NCI-H146 treated with DMSO at 0.1 percent for 48 hours (cell line): ENCODE data around the gene NECTIN4.

Experiments
- DNase-seq: peaks from one replicate; lab custom pipeline; 2025; ENCODE audit not compliant: unreplicated experiment; lab: John Stamatoyannopoulos, UW

The NECTIN4 gene

GRCh38 chr1:161061419-161061818, 27.9 kb downstream of the NECTIN4 start:
- DNase-seq, result no peak

GRCh38 chr1:161059293-161059692, 30.1 kb downstream of the NECTIN4 start:
- no peak for DNase-seq

- DNase-seq, result no peak
These were observed 34.6 kb downstream of the NECTIN4 start for GRCh38 chr1:161054805-161055204.

- no peak for DNase-seq
These were observed 35.1 kb downstream of the NECTIN4 start for GRCh38 chr1:161054232-161054631.

- no peak for DNase-seq
These were observed 36.5 kb downstream of the NECTIN4 start for GRCh38 chr1:161052899-161053298.

GRCh38 chr1:161051219-161051618, 38.1 kb downstream of the NECTIN4 start:
- DNase-seq, result no peak

- no peak for DNase-seq
These were observed 40.2 kb downstream of the NECTIN4 start for GRCh38 chr1:161048949-161049722.

GRCh38 chr1:161047436-161048420, 41.6 kb downstream of the NECTIN4 start:
- DNase-seq, result no peak

- no peak for DNase-seq
These were observed 42.6 kb downstream of the NECTIN4 start for GRCh38 chr1:161046605-161047228.

GRCh38 chr1:161045736-161046604, 43.4 kb downstream of the NECTIN4 start, which contains the start of gene USF1:
Gene USF1, minus strand, starts transcription at chr1:161045977. Its CDS starts 2,702 bp downstream, at chr1:161043275.
- DNase-seq, result peak; percentile 96

GRCh38 chr1:161044908-161045735, 44.2 kb downstream of the NECTIN4 start:
- peak; percentile 77 for DNase-seq

GRCh38 chr1:161044535-161044907, 44.8 kb downstream of the NECTIN4 start:
- DNase-seq, result no peak

GRCh38 chr1:161039546-161039945, 49.8 kb downstream of the NECTIN4 start:
- DNase-seq, result no peak

GRCh38 chr1:161039154-161039545, 50.2 kb downstream of the NECTIN4 start:
- no peak for DNase-seq

- DNase-seq, result peak; percentile 77
These were observed 50.7 kb downstream of the NECTIN4 start, which contains the start of gene TSTD1 for GRCh38 chr1:161038523-161039153. Gene TSTD1, minus strand, starts transcription at chr1:161038964. Its CDS starts 75 bp downstream, at chr1:161038889.

- no peak for DNase-seq
These were observed 51.5 kb downstream of the NECTIN4 start for GRCh38 chr1:161037661-161038522.

GRCh38 chr1:161033751-161034150, 55.6 kb downstream of the NECTIN4 start:
- DNase-seq, result no peak

GRCh38 chr1:161032409-161032808, 56.9 kb downstream of the NECTIN4 start:
- DNase-seq, result no peak
